GM12874 (cell line): ENCODE data around the gene ANGEL1.

ENCODE experiments used
- CTCF ChIP-seq: IDR thresholded peaks from 2 replicates; pipeline ENCODE4 v1.5.1; 2011; ENCODE audit warnings: low read depth, mild to moderate bottlenecking, control low read depth, low read length, moderate library complexity; ENCODE audit not compliant: insufficient read depth

ANGEL1 gene

GRCh38 chr14:76752744-76753143 is 59.9 kb downstream of the ANGEL1 start:
- TF ChIP-seq CTCF, result no peak

GRCh38 chr14:76742966-76743365 is 69.7 kb downstream of the ANGEL1 start:
- TF ChIP-seq CTCF, result no peak

- no peak for TF ChIP-seq CTCF
These were observed 70.5 kb downstream of the ANGEL1 start for GRCh38 chr14:76742185-76742584.

GRCh38 chr14:76741074-76741473 is 71.6 kb downstream of the ANGEL1 start:
- TF ChIP-seq CTCF, result no peak
